Measurements from ENCODE around the gene MBD4.

DNA sequence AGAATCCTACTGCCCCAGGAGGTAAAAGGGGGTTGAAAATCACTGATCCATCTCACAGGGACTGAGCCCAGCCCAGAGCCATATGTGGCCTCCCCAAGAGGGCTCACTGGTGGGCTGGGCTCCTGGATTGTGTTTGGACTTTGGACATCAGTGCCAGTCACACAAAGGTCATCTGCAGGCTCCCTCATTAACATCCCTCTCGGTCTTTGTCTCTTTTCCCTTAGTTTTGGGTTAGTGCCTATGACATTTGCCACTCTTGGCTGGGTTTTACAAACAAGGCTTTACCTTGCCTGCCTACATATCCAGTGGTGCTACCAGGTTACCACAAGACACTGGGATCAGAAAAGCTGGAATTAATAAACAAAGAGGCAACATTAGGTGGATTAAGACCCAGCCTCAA lies 28.2 kb upstream of the MBD4 start:
- TF ChIP-seq, protein P1, sequence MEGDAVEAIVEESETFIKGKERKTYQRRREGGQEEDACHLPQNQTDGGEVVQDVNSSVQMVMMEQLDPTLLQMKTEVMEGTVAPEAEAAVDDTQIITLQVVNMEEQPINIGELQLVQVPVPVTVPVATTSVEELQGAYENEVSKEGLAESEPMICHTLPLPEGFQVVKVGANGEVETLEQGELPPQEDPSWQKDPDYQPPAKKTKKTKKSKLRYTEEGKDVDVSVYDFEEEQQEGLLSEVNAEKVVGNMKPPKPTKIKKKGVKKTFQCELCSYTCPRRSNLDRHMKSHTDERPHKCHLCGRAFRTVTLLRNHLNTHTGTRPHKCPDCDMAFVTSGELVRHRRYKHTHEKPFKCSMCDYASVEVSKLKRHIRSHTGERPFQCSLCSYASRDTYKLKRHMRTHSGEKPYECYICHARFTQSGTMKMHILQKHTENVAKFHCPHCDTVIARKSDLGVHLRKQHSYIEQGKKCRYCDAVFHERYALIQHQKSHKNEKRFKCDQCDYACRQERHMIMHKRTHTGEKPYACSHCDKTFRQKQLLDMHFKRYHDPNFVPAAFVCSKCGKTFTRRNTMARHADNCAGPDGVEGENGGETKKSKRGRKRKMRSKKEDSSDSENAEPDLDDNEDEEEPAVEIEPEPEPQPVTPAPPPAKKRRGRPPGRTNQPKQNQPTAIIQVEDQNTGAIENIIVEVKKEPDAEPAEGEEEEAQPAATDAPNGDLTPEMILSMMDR (IDR thresholded peaks at IDR 0.05), result no peak
- TF ChIP-seq POLR2A (IDR thresholded peaks at IDR 0.05), result no peak

Data from prostate gland (tissue), 2 donors.